Measurements from ENCODE around the gene PTGIS. TPM values are rescaled to one million over a fixed set of nuclear protein-coding genes. Genes with fewer than 3 reads are reported as not detected.

PTGIS gene
- polyA plus RNA-seq, 1 donor (not counting 4 experiments of a cell fraction or from before 2014, with no cell fraction given) = not detected

DNA sequence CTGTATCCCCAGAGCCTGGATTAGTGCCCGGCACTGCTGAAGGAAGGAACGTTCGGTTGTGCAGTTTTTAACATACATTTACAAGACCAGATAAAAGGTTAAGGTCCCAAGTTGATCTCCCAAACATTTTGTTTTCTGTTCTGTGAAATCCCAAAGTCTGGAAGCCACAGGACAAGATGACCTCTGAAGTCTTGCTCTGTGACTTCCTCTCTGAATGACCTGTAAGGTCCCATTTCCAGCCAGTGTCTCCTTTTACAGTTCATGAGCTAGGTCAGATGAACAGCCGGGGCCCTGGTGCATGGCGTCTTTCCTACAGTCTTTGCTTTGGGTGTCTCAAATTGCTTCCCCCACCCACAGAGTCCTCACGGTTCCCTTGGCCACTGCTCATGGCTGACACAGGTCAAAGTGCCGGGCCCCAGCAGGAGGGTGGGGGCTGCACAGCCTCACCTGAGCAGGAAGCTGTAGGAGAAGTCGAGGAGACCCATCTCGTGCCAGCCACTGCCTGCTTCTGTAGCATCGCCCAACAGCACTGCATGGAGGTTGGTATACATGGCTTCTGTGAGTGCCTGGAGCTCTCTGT lies 24.0 kb downstream of the PTGIS start:
- Histone ChIP-seq H3K27ac (ENCODE audit: control insufficient read depth, insufficient read depth, low read length) (no peak overlapping the region), H3K9me1 (ENCODE audit: control insufficient read depth, extremely low read depth, insufficient read depth, low read length) (no peaks in the 10 kb centered on the region), H3K4me3 (ENCODE audit: control insufficient read depth in 2 of 3, extremely low read depth in 1 of 3, insufficient read depth in 2 of 3, low read depth in 1 of 3, low read length in 3 of 3) (no peak overlapping the region), H3K4me2 (ENCODE audit: control insufficient read depth, extremely low read depth, insufficient read depth, low read depth, low read length) (no peak overlapping the region), H3K9me3 (ENCODE audit: control insufficient read depth, low read depth, low read length) (no peaks in the 10 kb centered on the region), H3K36me3 (ENCODE audit: control insufficient read depth in 2 of 2, extremely low read depth in 1 of 2, insufficient read depth in 2 of 2, low read length in 2 of 2) (no peaks in the 10 kb centered on the region), H3K27me3 (ENCODE audit: control insufficient read depth, extremely low read depth, insufficient read depth, low read length) (peaks cover 5% of the 10 kb centered on the region), H4K20me1 (ENCODE audit: control insufficient read depth, extremely low read depth, insufficient read depth, low read length) (no peaks in the 10 kb centered on the region), H2AFZ (ENCODE audit: control insufficient read depth, low read length) (no peak overlapping the region), H3K4me1 (ENCODE audit: control insufficient read depth, extremely low read depth, insufficient read depth, low read length) (no peaks in the 10 kb centered on the region), H3K9ac (ENCODE audit: control insufficient read depth, extremely low read depth, insufficient read depth, low read length) (no peak overlapping the region), H3K79me2 (ENCODE audit: control insufficient read depth, insufficient read depth, low read length) (no peaks in the 10 kb centered on the region)
- FAIRE-seq (no peak), DNase-seq (ENCODE audit: low read depth, low spot score) (no peak)
- TF ChIP-seq, protein P1, sequence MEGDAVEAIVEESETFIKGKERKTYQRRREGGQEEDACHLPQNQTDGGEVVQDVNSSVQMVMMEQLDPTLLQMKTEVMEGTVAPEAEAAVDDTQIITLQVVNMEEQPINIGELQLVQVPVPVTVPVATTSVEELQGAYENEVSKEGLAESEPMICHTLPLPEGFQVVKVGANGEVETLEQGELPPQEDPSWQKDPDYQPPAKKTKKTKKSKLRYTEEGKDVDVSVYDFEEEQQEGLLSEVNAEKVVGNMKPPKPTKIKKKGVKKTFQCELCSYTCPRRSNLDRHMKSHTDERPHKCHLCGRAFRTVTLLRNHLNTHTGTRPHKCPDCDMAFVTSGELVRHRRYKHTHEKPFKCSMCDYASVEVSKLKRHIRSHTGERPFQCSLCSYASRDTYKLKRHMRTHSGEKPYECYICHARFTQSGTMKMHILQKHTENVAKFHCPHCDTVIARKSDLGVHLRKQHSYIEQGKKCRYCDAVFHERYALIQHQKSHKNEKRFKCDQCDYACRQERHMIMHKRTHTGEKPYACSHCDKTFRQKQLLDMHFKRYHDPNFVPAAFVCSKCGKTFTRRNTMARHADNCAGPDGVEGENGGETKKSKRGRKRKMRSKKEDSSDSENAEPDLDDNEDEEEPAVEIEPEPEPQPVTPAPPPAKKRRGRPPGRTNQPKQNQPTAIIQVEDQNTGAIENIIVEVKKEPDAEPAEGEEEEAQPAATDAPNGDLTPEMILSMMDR (optimal IDR thresholded peaks at IDR 0.05 in 1 of 3, IDR thresholded peaks at IDR 0.05 in 1 of 3, conservative IDR thresholded peaks at IDR 0.05 in 1 of 3; ENCODE audit: extremely low read depth in 1 of 3, insufficient read depth in 2 of 3, low read length in 3 of 3) = no peak
- TF ChIP-seq EZH2 (IDR thresholded peaks at IDR 0.05; ENCODE audit: low read length) = no peak
- dilution Hi-C loops (cut with MboI; ENCODE audit: extremely low pct_ligation_motif_present, low sequenced_read_pairs) = no loop called here

DNA sequence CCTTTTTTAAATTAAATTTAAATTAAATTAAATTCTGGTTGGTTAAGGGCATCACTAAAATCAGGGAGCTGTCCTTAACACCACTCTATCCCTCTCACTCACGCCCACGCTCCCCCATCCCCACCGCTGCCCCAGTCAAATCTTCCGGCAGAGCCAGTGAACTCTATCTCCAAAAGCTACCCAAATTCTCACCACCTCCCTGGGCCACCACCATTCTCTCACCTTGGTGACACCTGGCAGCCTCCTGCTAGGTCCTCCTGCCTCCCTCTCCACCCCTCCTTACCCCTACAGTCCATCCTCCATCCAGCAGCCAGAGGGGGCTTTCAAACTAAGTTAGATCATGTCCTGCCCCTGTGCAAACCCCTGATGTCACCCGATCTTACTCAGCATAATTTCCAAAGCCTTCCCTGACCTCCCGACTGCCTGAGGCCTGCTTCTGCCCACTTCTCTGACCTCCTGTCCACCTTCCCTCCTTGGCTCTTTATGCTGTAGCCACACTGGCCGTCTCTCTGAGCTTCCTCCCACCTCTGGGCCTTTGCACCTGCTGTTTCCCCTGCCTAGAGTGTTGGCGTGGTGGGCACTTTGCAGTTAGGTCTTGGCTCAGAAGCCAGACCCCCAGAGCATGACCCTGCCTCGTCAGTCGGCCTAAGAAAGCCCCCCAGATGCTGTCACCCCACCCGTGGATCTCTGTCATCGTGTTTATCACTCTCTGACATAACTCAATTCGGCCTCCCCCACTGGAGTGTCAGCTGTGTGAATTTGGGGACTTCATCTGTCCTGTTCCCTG lies 24.7 kb downstream of the PTGIS start:
- H3K4me3 ChIP-seq (ENCODE audit: control insufficient read depth in 2 of 3, extremely low read depth in 1 of 3, insufficient read depth in 2 of 3, low read depth in 1 of 3, low read length in 3 of 3) = no peak overlapping the region
- dilution Hi-C loops (cut with MboI; ENCODE audit: extremely low pct_ligation_motif_present, low sequenced_read_pairs) = no loop called here
- no peak overlapping the region for H3K4me2 ChIP-seq (ENCODE audit: control insufficient read depth, extremely low read depth, insufficient read depth, low read depth, low read length)
- no peak overlapping the region for H3K27ac ChIP-seq (ENCODE audit: control insufficient read depth, insufficient read depth, low read length)
- no peaks in the 10 kb centered on the region for H3K79me2 ChIP-seq (ENCODE audit: control insufficient read depth, insufficient read depth, low read length)
- H3K4me1 ChIP-seq (ENCODE audit: control insufficient read depth, extremely low read depth, insufficient read depth, low read length) = no peaks in the 10 kb centered on the region
- no peak overlapping the region for H3K9ac ChIP-seq (ENCODE audit: control insufficient read depth, extremely low read depth, insufficient read depth, low read length)
- H3K9me1 ChIP-seq (ENCODE audit: control insufficient read depth, extremely low read depth, insufficient read depth, low read length) = no peaks in the 10 kb centered on the region
- H4K20me1 ChIP-seq (ENCODE audit: control insufficient read depth, extremely low read depth, insufficient read depth, low read length) = no peaks in the 10 kb centered on the region
- H3K9me3 ChIP-seq (ENCODE audit: control insufficient read depth, low read depth, low read length) = no peaks in the 10 kb centered on the region
- no peak for FAIRE-seq
- no peak overlapping the region for H2AFZ ChIP-seq (ENCODE audit: control insufficient read depth, low read length)
- no peaks in the 10 kb centered on the region for H3K36me3 ChIP-seq (ENCODE audit: control insufficient read depth in 2 of 2, extremely low read depth in 1 of 2, insufficient read depth in 2 of 2, low read length in 2 of 2)
- H3K27me3 ChIP-seq (ENCODE audit: control insufficient read depth, extremely low read depth, insufficient read depth, low read length) = peaks cover 5% of the 10 kb centered on the region
- no peak for DNase-seq (ENCODE audit: low read depth, low spot score)
- no peak for TF ChIP-seq EZH2 (IDR thresholded peaks at IDR 0.05; ENCODE audit: low read length)
- TF ChIP-seq, protein P1 (optimal IDR thresholded peaks at IDR 0.05 in 1 of 3, IDR thresholded peaks at IDR 0.05 in 1 of 3, conservative IDR thresholded peaks at IDR 0.05 in 1 of 3; ENCODE audit: extremely low read depth in 1 of 3, insufficient read depth in 2 of 3, low read length in 3 of 3) = no peak

All from keratinocyte (primary cell).